GM12872 (cell line): ENCODE measurements around the gene UBE2D3.

Experiments used
- CTCF ChIP-seq: IDR thresholded peaks from 3 replicates; pipeline ENCODE4 v1.5.1; 2011; ENCODE audit warnings: low read depth, mild to moderate bottlenecking, low read length, moderate library complexity; ENCODE audit not compliant: insufficient read depth

The UBE2D3 gene

GRCh38 chr4:102807345-102807744 lies 20.0 kb downstream of the UBE2D3 start:
- no peak for TF ChIP-seq CTCF

GRCh38 chr4:102799816-102800215 lies 27.5 kb downstream of the UBE2D3 start:
- TF ChIP-seq CTCF = no peak

GRCh38 chr4:102794999-102795398 lies 32.4 kb downstream of the UBE2D3 start:
- TF ChIP-seq CTCF = no peak

- no peak for TF ChIP-seq CTCF
Measured at GRCh38 chr4:102792361-102792936, 34.9 kb downstream of the UBE2D3 start.

- no peak for TF ChIP-seq CTCF
Measured at GRCh38 chr4:102791318-102791835, 36.0 kb downstream of the UBE2D3 start.

GRCh38 chr4:102789317-102789717 lies 38.0 kb downstream of the UBE2D3 start:
- TF ChIP-seq CTCF = no peak

- TF ChIP-seq CTCF = no peak
Measured at GRCh38 chr4:102787944-102788343, 39.4 kb downstream of the UBE2D3 start.
